Ovary (tissue), 9 donors: ENCODE results near the gene NAT10. TPM values are rescaled to one million over a fixed set of nuclear protein-coding genes. Genes with fewer than 3 reads are reported as not detected.

Experiments
- DNase-seq, 5 donors: peaks; one replicate each; pipeline ENCODE4 v3.0.0-alpha.2; 2019 to 2020
- H3K27ac ChIP-seq, 2 donors: fragments of 200-600 bp; one replicate each; pipeline versions ENCODE4 v1.5.1 to v1.8.0; 2019 to 2022
- H3K27me3 ChIP-seq: fragments of 200-600 bp; one replicate; pipeline ENCODE4 v1.8.0; 2022
- H3K36me3 ChIP-seq: fragments of 200-600 bp; sonication (generic); one replicate; pipeline ENCODE4 v1.5.1; 2019
- H3K4me1 ChIP-seq: one replicate; pipeline ENCODE4 v1.8.1; 2013; ENCODE audit warnings: mild to moderate bottlenecking, moderate library complexity; ENCODE audit not compliant: insufficient read depth
- H3K4me3 ChIP-seq: fragments of 200-600 bp; sonication (generic); one replicate; pipeline ENCODE4 v1.5.1; 2017
- H3K9me3 ChIP-seq, 2 donors: fragments of 200-600 bp in 1 of 2; sonication (generic) in 1 of 2; one replicate each; pipeline versions ENCODE4 v1.5.1 to v1.8.1; 2013 to 2019; ENCODE audit warnings: mild to moderate bottlenecking in 1 of 2, moderate library complexity in 1 of 2
- CTCF ChIP-seq, 3 donors: fragments of 450-650 bp in 2 of 3; fragments of 200-600 bp in 1 of 3; IDR thresholded peaks; one replicate each; pipeline versions ENCODE4 v1.5.1 to v1.8.0; 2016 to 2022; ENCODE audit warnings: antibody characterized with exemption in 3 of 3, mild to moderate bottlenecking in 1 of 3
- EP300 ChIP-seq: sonication (generic); formaldehyde crosslinking; IDR thresholded peaks from one replicate; pipeline ENCODE4 v1.6.1; 2017; ENCODE audit warnings: antibody characterized with exemption
- POLR2A ChIP-seq: fragments of 450-650 bp; IDR thresholded peaks from one replicate; pipeline ENCODE4 v1.6.1; 2017; ENCODE audit warnings: antibody characterized with exemption, mild to moderate bottlenecking, moderate library complexity
- WGBS, 3 donors: extraction: QIAGEN DNeasy Blood & Tissue Kit in 1 of 3; methylation state at CpG; one replicate each; pipeline versions ENCODE4 v1.1.5 to v1.1.7; 2013 to 2017; 5-methylcytosine and 5-hydroxymethylcytosine counted together
- intact Hi-C, 4 donors: fragments of 100-400 bp; cut with DNase I; formaldehyde crosslinking; loops; one replicate each; pipeline versions ENCODE4 v1.11.0 to v1.15.1; 2022 to 2023
- polyA plus RNA-seq, 2 donors: library from polyadenylated mRNA; stranded (reverse); fragments of 200-250 nt in 1 of 2; fragments of 350-450 nt in 1 of 2; fragmentation: Illumina TruSeq in 1 of 2; extraction: RNeasy Lipid Tissue Mini Kit (QIAGEN cat#74804) in 1 of 2; gene quantifications; one replicate each; pipeline ENCODE4 v1.2.3, GENCODE V29; 2013 to 2014
- total RNA-seq, 7 donors: library from RNA; depleted of rRNA in 2 of 7; stranded (reverse); fragments of >200 nt in 2 of 7; fragmentation: NEBNext Ultra II Directional in 3 of 7; extraction: Animal tissue kit (Norgen Biotek cat#: 25700) in 3 of 7; gene quantifications; one replicate each; pipeline versions ENCODE4 v1.1.0 to v1.2.4, GENCODE V29; 2016 to 2023
- donor health status: DM: no; HTN: no; CAD: no; lungs with moderate emphysema.
- donor health status: DM: no; HTN: no; CAD: no.
- donor health status: Bipolar disorder and iron deficiency.
- donor health status: DM: yes; HTN: yes; CAD: no.
- donor health status: DM: no; HTN: no; CAD: no.
- donor health status: DM: yes; HTN: yes; CAD: no.

The NAT10 gene
- total and polyA plus RNA-seq, 9 donors = 19.8 to 60.9 (median 49.1) TPM

GRCh38 chr11:34160049-34160721 is 54.8 kb downstream of the NAT10 start:
- H3K36me3 ChIP-seq = no peaks in the 10 kb centered on the region
- no peak overlapping the region for H3K27ac ChIP-seq
- H3K4me3 ChIP-seq = no peak overlapping the region
- DNase-seq = peak in 2 of 5 donors; percentile 33 to 56
- intact Hi-C loops = no loop called here
- no peak for TF ChIP-seq EP300
- no peak for TF ChIP-seq POLR2A
- no peak for TF ChIP-seq CTCF (IDR thresholded peaks at IDR 0.05)
- 63 to 70% (median 69%) methylated on average over 20 to 22 of the region's 22 CpGs for WGBS, 3 donors
- H3K27me3 ChIP-seq = no peaks in the 10 kb centered on the region
- H3K9me3 ChIP-seq = no peaks in the 10 kb centered on the region
- peaks cover 9% of the 10 kb centered on the region for H3K4me1 ChIP-seq

- Histone ChIP-seq H3K9me3 (no peaks in the 10 kb centered on the region), H3K27me3 (no peaks in the 10 kb centered on the region), H3K4me1 (peaks cover 5% of the 10 kb centered on the region), H3K36me3 (no peaks in the 10 kb centered on the region), H3K27ac (no peak overlapping the region), H3K4me3 (no peak overlapping the region)
- intact Hi-C loops = no loop called here
- DNase-seq = no peak
- TF ChIP-seq POLR2A (no peak), EP300 (no peak), CTCF (IDR thresholded peaks at IDR 0.05) (no peak)
- 82 to 87% (median 85%) methylated on average over 18 of the region's 18 CpGs for WGBS, 3 donors
Measured at GRCh38 chr11:34160791-34161190, 55.4 kb downstream of the NAT10 start.

GRCh38 chr11:34161361-34161760 is 55.9 kb downstream of the NAT10 start:
- no peaks in the 10 kb centered on the region for H3K27me3 ChIP-seq
- no peak overlapping the region for H3K4me3 ChIP-seq
- intact Hi-C loops = no loop called here
- H3K4me1 ChIP-seq = peaks cover 5% of the 10 kb centered on the region
- H3K36me3 ChIP-seq = no peaks in the 10 kb centered on the region
- WGBS, 3 donors = 81 to 86% (median 83%) methylated on average over 6 of the region's 6 CpGs
- no peaks in the 10 kb centered on the region for H3K9me3 ChIP-seq
- no peak for DNase-seq
- H3K27ac ChIP-seq = no peak overlapping the region
- TF ChIP-seq POLR2A (no peak), EP300 (no peak), CTCF (IDR thresholded peaks at IDR 0.05) (no peak)

GRCh38 chr11:34161812-34162492 is 56.5 kb downstream of the NAT10 start:
- Histone ChIP-seq H3K9me3 (no peaks in the 10 kb centered on the region), H3K4me1 (peaks cover 5% of the 10 kb centered on the region), H3K27ac (no peak overlapping the region), H3K4me3 (no peak overlapping the region), H3K36me3 (no peaks in the 10 kb centered on the region), H3K27me3 (no peaks in the 10 kb centered on the region)
- no peak for TF ChIP-seq CTCF (IDR thresholded peaks at IDR 0.05)
- no peak for TF ChIP-seq EP300
- no peak for TF ChIP-seq POLR2A
- WGBS, 3 donors = 78 to 88% (median 80%) methylated on average over 10 to 18 of the region's 18 CpGs
- DNase-seq = no peak
- intact Hi-C loops = no loop called here
